ENCODE data around the gene CCDC97. TPM values are rescaled to one million over a fixed set of nuclear protein-coding genes. Genes with fewer than 3 reads are reported as not detected.
A peak's percentile ranks its signal among the peaks of the same experiment; 100 is the strongest.

Gene CCDC97
- total RNA-seq, 4 donors from 2014 or later, result 17.9 to 33.0 (median 29.6) TPM

- Histone ChIP-seq H3K4me1 (peaks cover 0 to 21% (median 6%) of the 10 kb centered on the region in 4 donors), H3K9me3 (no peaks in the 10 kb centered on the region), H3K27ac (peak overlapping the region; percentile 94 to 100 (median 98)), H3K36me3 (peaks cover 0 to 26% (median 0%) of the 10 kb centered on the region in 3 donors), H3K4me3 (peak overlapping the region; percentile 85 to 97 (median 96)), H3K27me3 (no peaks in the 10 kb centered on the region)
- TF ChIP-seq CTCF (IDR thresholded peaks at IDR 0.05), result no peak
- no peak for TF ChIP-seq POLR2A (IDR thresholded peaks at IDR 0.05)
- DNase-seq, result peak in 2 of 3 donors; percentile 40 to 73
These were observed 45.2 kb upstream of the CCDC97 start for GRCh38 chr19:41264581-41265394.

GRCh38 chr19:41265395-41266153 lies 44.4 kb upstream of the CCDC97 start:
- peak overlapping the region; percentile 85 to 97 (median 96) for H3K4me3 ChIP-seq
- DNase-seq, result peak; percentile 26 to 57 (median 53)
- no peak for TF ChIP-seq CTCF (IDR thresholded peaks at IDR 0.05)
- no peak for TF ChIP-seq POLR2A (IDR thresholded peaks at IDR 0.05)
- peak overlapping the region; percentile 94 to 100 (median 98) for H3K27ac ChIP-seq
- peaks cover 0 to 21% (median 6%) of the 10 kb centered on the region in 4 donors for H3K4me1 ChIP-seq
- no peaks in the 10 kb centered on the region for H3K27me3 ChIP-seq
- no peaks in the 10 kb centered on the region for H3K9me3 ChIP-seq
- H3K36me3 ChIP-seq, result peaks cover 0 to 33% (median 0%) of the 10 kb centered on the region in 3 donors

- H3K4me3 ChIP-seq, result no peak overlapping the region
- no peak for DNase-seq
- no peak for TF ChIP-seq POLR2A (IDR thresholded peaks at IDR 0.05)
- TF ChIP-seq CTCF (IDR thresholded peaks at IDR 0.05), result no peak
- H3K27me3 ChIP-seq, result no peaks in the 10 kb centered on the region
- H3K36me3 ChIP-seq, result peaks cover 0 to 68% (median 0%) of the 10 kb centered on the region in 3 donors
- no peak overlapping the region for H3K27ac ChIP-seq
- peaks cover 0 to 21% (median 5%) of the 10 kb centered on the region in 4 donors for H3K4me1 ChIP-seq
- no peaks in the 10 kb centered on the region for H3K9me3 ChIP-seq
These were observed 40.9 kb upstream of the CCDC97 start for GRCh38 chr19:41269055-41269454.

GRCh38 chr19:41269571-41269970 lies 40.4 kb upstream of the CCDC97 start:
- H3K27ac ChIP-seq, result no peak overlapping the region
- no peak overlapping the region for H3K4me3 ChIP-seq
- no peak for TF ChIP-seq POLR2A (IDR thresholded peaks at IDR 0.05)
- TF ChIP-seq CTCF (IDR thresholded peaks at IDR 0.05), result no peak
- DNase-seq, result no peak
- H3K4me1 ChIP-seq, result peaks cover 0 to 21% (median 5%) of the 10 kb centered on the region in 4 donors
- H3K27me3 ChIP-seq, result no peaks in the 10 kb centered on the region
- no peaks in the 10 kb centered on the region for H3K9me3 ChIP-seq
- peaks cover 0 to 73% (median 0%) of the 10 kb centered on the region in 3 donors for H3K36me3 ChIP-seq

GRCh38 chr19:41273076-41273475 lies 36.9 kb upstream of the CCDC97 start:
- Histone ChIP-seq H3K4me1 (no peaks in the 10 kb centered on the region), H3K27ac (no peak overlapping the region), H3K36me3 (peaks cover 0 to 100% (median 0%) of the 10 kb centered on the region in 3 donors), H3K4me3 (no peak overlapping the region), H3K9me3 (no peaks in the 10 kb centered on the region), H3K27me3 (no peaks in the 10 kb centered on the region)
- TF ChIP-seq POLR2A (IDR thresholded peaks at IDR 0.05), result no peak
- peak in 1 of 3 donors; percentile 31 for DNase-seq
